Measurements from ENCODE around the gene MAGI1.
"Not testable (repeated sequence)": the region's sequence is repeated elsewhere in the genome, so short reads cannot be mapped to it uniquely, and the experiment has no call there.

Gene MAGI1

GRCh38 chr3:65556934-65557577 lies 481.7 kb downstream of the MAGI1 start:
- no peak for DNase-seq (ENCODE audit: insufficient read length, low spot score)
- no peak for TF ChIP-seq CTCF (IDR thresholded peaks at IDR 0.05; ENCODE audit: insufficient read depth, missing control alignments)
- FAIRE-seq: no peak

- no peak for TF ChIP-seq CTCF (IDR thresholded peaks at IDR 0.05; ENCODE audit: insufficient read depth, missing control alignments)
- DNase-seq (ENCODE audit: insufficient read length, low spot score) (no peak), FAIRE-seq (no peak)
Measured at GRCh38 chr3:65552434-65552833, 486.3 kb downstream of the MAGI1 start.

- no peak for FAIRE-seq
- no peak for DNase-seq (ENCODE audit: insufficient read length, low spot score)
- no peak for TF ChIP-seq CTCF (IDR thresholded peaks at IDR 0.05; ENCODE audit: insufficient read depth, missing control alignments)
Measured at GRCh38 chr3:65551945-65552344, 486.8 kb downstream of the MAGI1 start.

- no peak for FAIRE-seq
- DNase-seq (ENCODE audit: insufficient read length, low spot score): no peak
Measured at GRCh38 chr3:65550137-65550536, 488.6 kb downstream of the MAGI1 start.

GRCh38 chr3:65549626-65549959 lies 489.1 kb downstream of the MAGI1 start:
- TF ChIP-seq CTCF (IDR thresholded peaks at IDR 0.05; ENCODE audit: insufficient read depth, missing control alignments): no peak
- DNase-seq (ENCODE audit: insufficient read length, low spot score) (no peak), FAIRE-seq (no peak)

More at GRCh38 chr3:65550137-65550536, 488.6 kb downstream of the MAGI1 start:
- TF ChIP-seq CTCF (IDR thresholded peaks at IDR 0.05; ENCODE audit: insufficient read depth, missing control alignments): no peak

- TF ChIP-seq CTCF (IDR thresholded peaks at IDR 0.05; ENCODE audit: insufficient read depth, missing control alignments): no peak
- DNase-seq (ENCODE audit: insufficient read length, low spot score): no peak
- FAIRE-seq: no peak
Measured at GRCh38 chr3:65548848-65549625, 489.7 kb downstream of the MAGI1 start.

- FAIRE-seq (no peak), DNase-seq (ENCODE audit: insufficient read length, low spot score) (no peak)
- no peak for TF ChIP-seq CTCF (IDR thresholded peaks at IDR 0.05; ENCODE audit: insufficient read depth, missing control alignments)
Measured at GRCh38 chr3:65545429-65545828, 493.3 kb downstream of the MAGI1 start.

- not testable (repeated sequence) for DNase-seq (ENCODE audit: insufficient read length, low spot score); FAIRE-seq
Measured at GRCh38 chr3:65543391-65543790, 495.3 kb downstream of the MAGI1 start.

Data from D721Med (cell line).